Neural progenitor cell (in vitro differentiated cells): Measurements from ENCODE around the gene ERBIN.

Experiments
- CTCF ChIP-seq: fragments of 200-600 bp; sonication (generic); IDR thresholded peaks from 2 replicates; pipeline ENCODE4 v1.5.1; 2017; ENCODE audit warnings: antibody characterized with exemption, mild to moderate bottlenecking
- EZH2 ChIP-seq: fragments of 200-600 bp; sonication (generic); IDR thresholded peaks from 2 replicates; pipeline ENCODE4 v1.6.1; 2017; ENCODE audit warnings: antibody characterized with exemption, mild to moderate bottlenecking, moderate library complexity
- EZH2phosphoT487 ChIP-seq: fragments of 200-600 bp; sonication (generic); IDR thresholded peaks from 2 replicates; pipeline ENCODE4 v1.6.1; 2017; ENCODE audit warnings: antibody characterized with exemption

- TF ChIP-seq EZH2 (no peak), CTCF (no peak), EZH2phosphoT487 (no peak)
Measured at GRCh38 chr5:66009277-66009676, 82.9 kb downstream of the ERBIN start.
